ENCODE results near the gene CAPN13.

- TF ChIP-seq CTCF (IDR thresholded peaks at IDR 0.05; ENCODE audit: low read depth, low read length) (no peak), MAX (IDR thresholded peaks at IDR 0.05; ENCODE audit: low read depth, low read length) (no peak)
These were observed 44.0 kb downstream of the CAPN13 start for GRCh38 chr2:30763151-30763660.
